GM12878 (cell line): ENCODE results near the gene CRKL. TPM values are rescaled to one million over a fixed set of nuclear protein-coding genes. Genes with fewer than 3 reads are reported as not detected.

Source experiments
- BCL3 ChIP-seq: IDR thresholded peaks from 2 replicates; pipeline ENCODE4 v1.6.1; 2011; ENCODE audit warnings: borderline replicate concordance, low read depth, mild to moderate bottlenecking, moderate library complexity, low read length; ENCODE audit not compliant: insufficient read depth, poor library complexity, severe bottlenecking
- CHD2 ChIP-seq: IDR thresholded peaks from 2 replicates; pipeline ENCODE4 v1.6.1; 2011; ENCODE audit warnings: low read depth, low read length, improper control_type of control experiment, borderline replicate concordance
- CUX1 ChIP-seq: IDR thresholded peaks from 2 replicates; pipeline ENCODE4 v1.6.1; 2012; ENCODE audit warnings: improper control_type of control experiment, low read depth, low read length; ENCODE audit not compliant: insufficient replicate concordance
- NFYA ChIP-seq: IDR thresholded peaks from 2 replicates; pipeline ENCODE4 v1.6.1; 2011; ENCODE audit warnings: low read depth, mild to moderate bottlenecking, low read length, improper control_type of control experiment, borderline replicate concordance
- SPI1 ChIP-seq: IDR thresholded peaks from 2 replicates; pipeline ENCODE4 v1.6.1; 2011; ENCODE audit warnings: low read depth, mild to moderate bottlenecking, low read length, moderate library complexity, borderline replicate concordance; ENCODE audit not compliant: insufficient read depth
- ZSCAN29 ChIP-seq: fragments of 450-650 bp; IDR thresholded peaks from 2 replicates; pipeline ENCODE4 v1.6.1; 2017; ENCODE audit warnings: mild to moderate bottlenecking, moderate library complexity
- polyA plus RNA-seq, 11 experiments: library from polyadenylated mRNA; depleted of rRNA in 4 of 11; unstranded in 6 of 11; stranded (reverse) in 5 of 11; fragments of >200 nt; fragmentation: Nextera tagmentation in 4 of 11; fragmentation: Illumina TruSeq in 1 of 11; extraction: Ambion mirVana in 4 of 11; extraction: Trizol in 1 of 11; gene quantifications; 1 replicate in 1 of 11; 2 replicates in 10 of 11; pipeline versions ENCODE4 v1.2.1 to v1.2.3, GENCODE V29; 2011 to 2016; ENCODE audit warnings: inconsistent platforms in 2 of 11, missing spikeins in 2 of 11, low read depth in 1 of 11
- total RNA-seq, 4 experiments: library from RNA; depleted of rRNA in 3 of 4; stranded (reverse); fragments of >200 nt in 3 of 4; fragmentation: Illumina TruSeq in 1 of 4; extraction: Trizol in 1 of 4; gene quantifications; 2 replicates each; pipeline versions ENCODE4 v1.2.1 to v1.2.3, GENCODE V29; 2013 to 2021

The CRKL gene
- total and polyA plus RNA-seq, 10 of the 15 experiments (the other 5 are each of a cell fraction or from before 2014, with no cell fraction given): 12.6 to 61.2 (median 32.7) TPM

- no peak for TF ChIP-seq CUX1
- TF ChIP-seq ZSCAN29: no peak
- TF ChIP-seq SPI1: no peak
- TF ChIP-seq BCL3: no peak
- no peak for TF ChIP-seq CHD2
- no peak for TF ChIP-seq NFYA
Observed at GRCh38 chr22:20982563-20982882, 65.3 kb downstream of the CRKL start (continued).
